ENCODE results near the gene UBXN6. TPM values are rescaled to one million over a fixed set of nuclear protein-coding genes. Genes with fewer than 3 reads are reported as not detected.

UBXN6 gene
- total and polyA plus RNA-seq, 2 experiments from 2014 or later: 19.1 to 21.6 TPM

DNA sequence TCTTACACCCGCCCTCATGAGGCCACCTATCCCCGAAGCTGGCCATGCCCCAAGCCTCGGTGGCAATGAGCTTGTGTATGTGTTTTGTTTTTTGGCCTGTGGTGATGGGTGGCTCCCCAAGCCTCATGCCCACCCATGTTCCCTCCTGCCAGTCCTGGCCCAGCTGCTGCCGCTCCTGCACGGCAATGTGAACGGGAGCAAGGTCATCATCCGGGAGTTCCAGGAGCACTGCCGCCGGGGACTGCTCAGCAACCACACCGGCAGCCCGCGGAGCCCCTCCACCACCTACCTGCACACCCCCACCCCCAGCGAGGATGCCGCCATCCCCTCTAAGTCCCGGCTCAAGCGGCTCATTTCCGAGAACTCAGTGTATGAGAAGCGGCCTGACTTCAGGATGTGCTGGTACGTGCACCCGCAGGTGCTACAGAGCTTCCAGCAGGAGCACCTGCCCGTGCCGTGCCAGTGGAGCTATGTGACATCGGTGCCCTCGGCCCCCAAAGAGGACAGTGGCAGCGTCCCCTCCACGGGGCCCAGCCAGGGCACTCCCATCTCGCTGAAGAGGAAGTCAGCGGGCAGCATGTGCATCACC, 24.6 kb downstream of the UBXN6 start (continued):
- TF ChIP-seq, protein P1, sequence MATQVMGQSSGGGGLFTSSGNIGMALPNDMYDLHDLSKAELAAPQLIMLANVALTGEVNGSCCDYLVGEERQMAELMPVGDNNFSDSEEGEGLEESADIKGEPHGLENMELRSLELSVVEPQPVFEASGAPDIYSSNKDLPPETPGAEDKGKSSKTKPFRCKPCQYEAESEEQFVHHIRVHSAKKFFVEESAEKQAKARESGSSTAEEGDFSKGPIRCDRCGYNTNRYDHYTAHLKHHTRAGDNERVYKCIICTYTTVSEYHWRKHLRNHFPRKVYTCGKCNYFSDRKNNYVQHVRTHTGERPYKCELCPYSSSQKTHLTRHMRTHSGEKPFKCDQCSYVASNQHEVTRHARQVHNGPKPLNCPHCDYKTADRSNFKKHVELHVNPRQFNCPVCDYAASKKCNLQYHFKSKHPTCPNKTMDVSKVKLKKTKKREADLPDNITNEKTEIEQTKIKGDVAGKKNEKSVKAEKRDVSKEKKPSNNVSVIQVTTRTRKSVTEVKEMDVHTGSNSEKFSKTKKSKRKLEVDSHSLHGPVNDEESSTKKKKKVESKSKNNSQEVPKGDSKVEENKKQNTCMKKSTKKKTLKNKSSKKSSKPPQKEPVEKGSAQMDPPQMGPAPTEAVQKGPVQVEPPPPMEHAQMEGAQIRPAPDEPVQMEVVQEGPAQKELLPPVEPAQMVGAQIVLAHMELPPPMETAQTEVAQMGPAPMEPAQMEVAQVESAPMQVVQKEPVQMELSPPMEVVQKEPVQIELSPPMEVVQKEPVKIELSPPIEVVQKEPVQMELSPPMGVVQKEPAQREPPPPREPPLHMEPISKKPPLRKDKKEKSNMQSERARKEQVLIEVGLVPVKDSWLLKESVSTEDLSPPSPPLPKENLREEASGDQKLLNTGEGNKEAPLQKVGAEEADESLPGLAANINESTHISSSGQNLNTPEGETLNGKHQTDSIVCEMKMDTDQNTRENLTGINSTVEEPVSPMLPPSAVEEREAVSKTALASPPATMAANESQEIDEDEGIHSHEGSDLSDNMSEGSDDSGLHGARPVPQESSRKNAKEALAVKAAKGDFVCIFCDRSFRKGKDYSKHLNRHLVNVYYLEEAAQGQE (IDR thresholded peaks at IDR 0.05; ENCODE audit: unreplicated experiment): no peak
- no peak for TF ChIP-seq STAT1 (IDR thresholded peaks at IDR 0.05; ENCODE audit: unreplicated experiment)
- TF ChIP-seq EZH2phosphoT487 (IDR thresholded peaks at IDR 0.05; ENCODE audit: unreplicated experiment): no peak
- TF ChIP-seq POLR2AphosphoS5 (IDR thresholded peaks at IDR 0.05; ENCODE audit: low read depth): no peak
- TF ChIP-seq ZNF114 (CRISPR knock-in tag; IDR thresholded peaks at IDR 0.05): no peak
- no peak for TF ChIP-seq EZH2 (IDR thresholded peaks at IDR 0.05; ENCODE audit: low read depth, unreplicated experiment)

DNA sequence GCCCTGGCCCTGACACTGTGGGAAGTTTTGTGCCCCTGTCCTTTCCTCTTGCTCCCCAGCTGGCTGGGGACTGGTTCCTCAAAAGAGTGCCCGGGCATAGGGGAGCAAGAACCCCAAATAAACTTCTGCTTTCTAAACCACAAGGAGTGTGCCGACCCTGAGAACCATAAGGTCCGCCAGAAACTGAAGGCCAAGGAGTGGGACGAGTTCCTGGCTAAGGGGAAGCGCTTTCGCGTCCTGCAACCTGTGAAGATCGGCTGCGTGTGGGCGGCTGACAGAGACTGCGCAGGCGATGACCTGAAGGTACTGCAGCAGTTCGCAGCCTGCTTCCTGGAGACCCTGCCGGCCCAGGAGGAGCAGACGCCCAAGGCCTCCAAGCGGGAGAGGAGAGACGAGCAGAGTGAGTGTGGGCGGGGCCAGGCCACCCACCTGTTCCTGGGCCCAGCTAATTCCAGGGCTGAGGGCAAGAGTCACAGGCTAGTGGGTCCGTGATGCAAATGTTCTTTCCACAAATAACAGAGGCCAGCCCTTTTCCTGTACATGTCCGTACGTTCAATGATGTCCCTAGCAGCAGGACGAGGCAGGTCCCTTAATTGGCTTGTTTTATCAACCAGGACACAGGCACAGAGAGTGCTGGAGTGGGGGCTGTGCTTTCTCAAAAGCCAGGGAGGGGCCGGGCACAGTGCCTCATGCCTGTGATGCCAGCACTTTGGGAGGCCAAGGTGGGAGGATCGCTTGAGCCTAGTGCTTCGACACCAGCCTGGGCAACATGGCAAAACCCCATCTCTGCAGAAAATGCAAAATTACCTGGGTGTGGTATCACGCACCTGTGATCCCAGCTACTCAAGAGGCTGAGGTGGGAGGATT, 25.6 kb downstream of the UBXN6 start:
- Mint-ChIP-seq H3K27ac (no peak overlapping the region; the same call in 1 of the 2 replicates), H3K9me3 (no peaks in the 10 kb centered on the region), H3K27me3 (ENCODE audit: insufficient read depth, low read depth, poor library complexity) (peaks cover 16% of the 10 kb centered on the region), H3K4me1 (no peaks in the 10 kb centered on the region; the same call in 2 of the 3 replicates), H3K4me3 (no peak overlapping the region), H3K36me3 (ENCODE audit: low read depth) (peaks cover 94% of the 10 kb centered on the region)
- Histone ChIP-seq H3K9me2 (ENCODE audit: insufficient read depth) (no peaks in the 10 kb centered on the region), H2AFZ (no peak overlapping the region), H3K4me1 (ENCODE audit: insufficient read depth) (no peaks in the 10 kb centered on the region), H3K4me3 (no peak overlapping the region), H3K27ac (ENCODE audit: low read depth) (no peak overlapping the region), H3K4me2 (no peak overlapping the region), H4K20me1 (replicated peaks; ENCODE audit: insufficient read depth) (peaks cover 14% of the 10 kb centered on the region), H3K36me3 (ENCODE audit: insufficient read depth) (peaks cover 60% of the 10 kb centered on the region), H3K79me2 (replicated peaks; ENCODE audit: insufficient read depth) (peaks cover 18% of the 10 kb centered on the region), H3F3A (replicated peaks; ENCODE audit: low read depth) (peaks cover 11% of the 10 kb centered on the region), H3K27me3 (ENCODE audit: insufficient read depth) (no peaks in the 10 kb centered on the region)
- ATAC-seq (no peak; the same call in 2 of the 3 replicates), DNase-seq (ENCODE audit: low spot score) (no peak)
- no peak for TF ChIP-seq EZH2 (IDR thresholded peaks at IDR 0.05; ENCODE audit: low read depth, unreplicated experiment)
- TF ChIP-seq POLR2AphosphoS5 (IDR thresholded peaks at IDR 0.05; ENCODE audit: low read depth): no peak; the same call in 1 of the 2 replicates
- no peak for TF ChIP-seq NANOG (IDR thresholded peaks at IDR 0.05; ENCODE audit: borderline replicate concordance)
- no peak for TF ChIP-seq ZNF114 (CRISPR knock-in tag; IDR thresholded peaks at IDR 0.05)
- TF ChIP-seq, protein P2, sequence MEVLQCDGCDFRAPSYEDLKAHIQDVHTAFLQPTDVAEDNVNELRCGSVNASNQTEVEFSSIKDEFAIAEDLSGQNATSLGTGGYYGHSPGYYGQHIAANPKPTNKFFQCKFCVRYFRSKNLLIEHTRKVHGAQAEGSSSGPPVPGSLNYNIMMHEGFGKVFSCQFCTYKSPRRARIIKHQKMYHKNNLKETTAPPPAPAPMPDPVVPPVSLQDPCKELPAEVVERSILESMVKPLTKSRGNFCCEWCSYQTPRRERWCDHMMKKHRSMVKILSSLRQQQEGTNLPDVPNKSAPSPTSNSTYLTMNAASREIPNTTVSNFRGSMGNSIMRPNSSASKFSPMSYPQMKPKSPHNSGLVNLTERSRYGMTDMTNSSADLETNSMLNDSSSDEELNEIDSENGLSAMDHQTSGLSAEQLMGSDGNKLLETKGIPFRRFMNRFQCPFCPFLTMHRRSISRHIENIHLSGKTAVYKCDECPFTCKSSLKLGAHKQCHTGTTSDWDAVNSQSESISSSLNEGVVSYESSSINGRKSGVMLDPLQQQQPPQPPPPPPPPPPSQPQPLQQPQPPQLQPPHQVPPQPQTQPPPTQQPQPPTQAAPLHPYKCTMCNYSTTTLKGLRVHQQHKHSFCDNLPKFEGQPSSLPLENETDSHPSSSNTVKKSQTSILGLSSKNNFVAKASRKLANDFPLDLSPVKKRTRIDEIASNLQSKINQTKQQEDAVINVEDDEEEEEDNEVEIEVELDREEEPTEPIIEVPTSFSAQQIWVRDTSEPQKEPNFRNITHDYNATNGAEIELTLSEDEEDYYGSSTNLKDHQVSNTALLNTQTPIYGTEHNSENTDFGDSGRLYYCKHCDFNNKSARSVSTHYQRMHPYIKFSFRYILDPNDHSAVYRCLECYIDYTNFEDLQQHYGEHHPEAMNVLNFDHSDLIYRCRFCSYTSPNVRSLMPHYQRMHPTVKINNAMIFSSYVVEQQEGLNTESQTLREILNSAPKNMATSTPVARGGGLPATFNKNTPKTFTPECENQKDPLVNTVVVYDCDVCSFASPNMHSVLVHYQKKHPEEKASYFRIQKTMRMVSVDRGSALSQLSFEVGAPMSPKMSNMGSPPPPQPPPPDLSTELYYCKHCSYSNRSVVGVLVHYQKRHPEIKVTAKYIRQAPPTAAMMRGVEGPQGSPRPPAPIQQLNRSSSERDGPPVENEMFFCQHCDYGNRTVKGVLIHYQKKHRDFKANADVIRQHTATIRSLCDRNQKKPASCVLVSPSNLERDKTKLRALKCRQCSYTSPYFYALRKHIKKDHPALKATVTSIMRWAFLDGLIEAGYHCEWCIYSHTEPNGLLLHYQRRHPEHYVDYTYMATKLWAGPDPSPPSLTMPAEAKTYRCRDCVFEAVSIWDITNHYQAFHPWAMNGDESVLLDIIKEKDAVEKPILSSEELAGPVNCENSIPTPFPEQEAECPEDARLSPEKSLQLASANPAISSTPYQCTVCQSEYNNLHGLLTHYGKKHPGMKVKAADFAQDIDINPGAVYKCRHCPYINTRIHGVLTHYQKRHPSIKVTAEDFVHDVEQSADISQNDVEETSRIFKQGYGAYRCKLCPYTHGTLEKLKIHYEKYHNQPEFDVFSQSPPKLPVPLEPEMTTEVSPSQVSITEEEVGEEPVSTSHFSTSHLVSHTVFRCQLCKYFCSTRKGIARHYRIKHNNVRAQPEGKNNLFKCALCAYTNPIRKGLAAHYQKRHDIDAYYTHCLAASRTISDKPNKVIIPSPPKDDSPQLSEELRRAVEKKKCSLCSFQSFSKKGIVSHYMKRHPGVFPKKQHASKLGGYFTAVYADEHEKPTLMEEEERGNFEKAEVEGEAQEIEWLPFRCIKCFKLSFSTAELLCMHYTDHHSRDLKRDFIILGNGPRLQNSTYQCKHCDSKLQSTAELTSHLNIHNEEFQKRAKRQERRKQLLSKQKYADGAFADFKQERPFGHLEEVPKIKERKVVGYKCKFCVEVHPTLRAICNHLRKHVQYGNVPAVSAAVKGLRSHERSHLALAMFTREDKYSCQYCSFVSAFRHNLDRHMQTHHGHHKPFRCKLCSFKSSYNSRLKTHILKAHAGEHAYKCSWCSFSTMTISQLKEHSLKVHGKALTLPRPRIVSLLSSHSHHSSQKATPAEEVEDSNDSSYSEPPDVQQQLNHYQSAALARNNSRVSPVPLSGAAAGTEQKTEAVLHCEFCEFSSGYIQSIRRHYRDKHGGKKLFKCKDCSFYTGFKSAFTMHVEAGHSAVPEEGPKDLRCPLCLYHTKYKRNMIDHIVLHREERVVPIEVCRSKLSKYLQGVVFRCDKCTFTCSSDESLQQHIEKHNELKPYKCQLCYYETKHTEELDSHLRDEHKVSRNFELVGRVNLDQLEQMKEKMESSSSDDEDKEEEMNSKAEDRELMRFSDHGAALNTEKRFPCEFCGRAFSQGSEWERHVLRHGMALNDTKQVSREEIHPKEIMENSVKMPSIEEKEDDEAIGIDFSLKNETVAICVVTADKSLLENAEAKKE (CRISPR knock-in tag; IDR thresholded peaks at IDR 0.05): no peak
- TF ChIP-seq, protein P3, sequence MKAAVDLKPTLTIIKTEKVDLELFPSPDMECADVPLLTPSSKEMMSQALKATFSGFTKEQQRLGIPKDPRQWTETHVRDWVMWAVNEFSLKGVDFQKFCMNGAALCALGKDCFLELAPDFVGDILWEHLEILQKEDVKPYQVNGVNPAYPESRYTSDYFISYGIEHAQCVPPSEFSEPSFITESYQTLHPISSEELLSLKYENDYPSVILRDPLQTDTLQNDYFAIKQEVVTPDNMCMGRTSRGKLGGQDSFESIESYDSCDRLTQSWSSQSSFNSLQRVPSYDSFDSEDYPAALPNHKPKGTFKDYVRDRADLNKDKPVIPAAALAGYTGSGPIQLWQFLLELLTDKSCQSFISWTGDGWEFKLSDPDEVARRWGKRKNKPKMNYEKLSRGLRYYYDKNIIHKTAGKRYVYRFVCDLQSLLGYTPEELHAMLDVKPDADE (IDR thresholded peaks at IDR 0.05): no peak
- no peak for TF ChIP-seq EZH2phosphoT487 (IDR thresholded peaks at IDR 0.05; ENCODE audit: unreplicated experiment)
